Lung microvascular endothelial cell (primary cell): ENCODE data around the gene ARHGAP4. TPM values are rescaled to one million over a fixed set of nuclear protein-coding genes. Genes with fewer than 3 reads are reported as not detected.

Experiments used
- DNase-seq, 2 donors: peaks; one replicate each; pipeline versions ENCODE4 v3.0.0 to v3.0.0-alpha.2; 2010; ENCODE audit warnings: low read depth in 2 of 2
- total RNA-seq: library from RNA; depleted of rRNA; stranded (reverse); fragments of >200 nt; gene quantifications from 2 replicates; pipeline ENCODE4 v1.2.1, GENCODE V29; 2014

The ARHGAP4 gene
- total RNA-seq, 1 donor from 2014 or later, result 2.8 TPM

DNA sequence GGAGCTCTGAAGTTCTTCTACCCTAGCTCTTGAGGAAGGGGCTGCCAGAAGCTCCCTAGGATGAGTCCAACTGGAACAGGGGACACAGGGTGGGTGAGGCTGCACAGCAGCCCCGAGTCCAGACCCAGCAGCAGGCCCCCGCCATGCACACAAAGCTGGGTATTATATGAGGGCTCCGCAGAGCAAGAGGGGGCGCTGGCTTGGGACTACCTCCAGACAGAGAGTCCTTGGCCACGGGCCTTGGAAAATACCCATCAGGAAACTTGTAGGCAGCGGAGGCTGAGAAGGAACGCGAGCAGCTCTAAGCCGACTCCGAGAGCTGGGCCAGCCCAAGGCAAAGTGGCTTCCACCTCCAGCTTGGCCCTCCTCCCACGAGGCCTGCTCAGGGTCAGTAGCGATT lies 37.5 kb upstream of the ARHGAP4 start:
- DNase-seq, result no peak

GRCh38 chrX:153961292-153961691 lies 35.2 kb upstream of the ARHGAP4 start:
- no peak for DNase-seq

GRCh38 chrX:153960786-153961185 lies 34.7 kb upstream of the ARHGAP4 start:
- DNase-seq, result no peak

- DNase-seq, result no peak
Measured at GRCh38 chrX:153960077-153960476, 34.0 kb upstream of the ARHGAP4 start.

DNA sequence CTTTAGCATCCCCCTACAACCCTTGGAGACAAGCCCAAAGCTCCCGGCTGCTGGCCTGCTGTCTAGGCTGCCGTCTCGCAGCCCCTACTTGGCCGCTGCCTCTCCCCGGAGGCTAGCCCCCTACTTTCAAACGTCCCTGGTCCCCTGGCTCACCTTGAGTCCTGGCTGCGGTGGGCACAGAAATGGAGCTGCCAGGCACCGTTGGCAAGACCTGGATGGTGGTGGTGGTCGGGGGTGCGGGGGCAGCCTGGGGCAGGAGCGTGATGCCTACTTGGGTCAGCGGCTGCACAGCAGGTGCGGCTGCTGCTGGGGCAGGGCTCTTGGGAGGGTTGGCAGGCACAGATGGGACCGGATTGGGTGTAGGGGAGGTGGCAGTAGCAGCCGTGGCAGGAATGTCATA lies 33.6 kb upstream of the ARHGAP4 start:
- no peak for DNase-seq

DNA sequence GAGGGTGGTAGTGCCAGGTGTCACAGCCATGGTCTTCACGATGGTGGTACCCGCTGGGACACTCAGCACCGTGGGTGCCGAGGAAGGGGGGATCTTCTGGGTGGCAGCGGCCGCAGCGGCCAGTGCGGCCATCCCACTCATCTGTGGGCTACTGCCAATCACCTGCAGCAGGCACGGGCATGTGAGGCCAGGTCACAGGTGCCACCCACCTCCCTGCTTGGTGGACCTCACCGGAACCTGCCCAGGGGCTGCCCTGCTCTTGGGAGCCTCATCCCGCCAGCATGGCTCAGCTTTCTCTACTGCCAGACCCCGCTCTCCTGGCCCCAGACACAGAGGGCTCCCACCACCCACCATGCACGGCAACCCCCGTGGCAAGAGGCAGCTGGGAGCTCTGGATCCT lies 32.5 kb upstream of the ARHGAP4 start:
- DNase-seq, result no peak

DNA sequence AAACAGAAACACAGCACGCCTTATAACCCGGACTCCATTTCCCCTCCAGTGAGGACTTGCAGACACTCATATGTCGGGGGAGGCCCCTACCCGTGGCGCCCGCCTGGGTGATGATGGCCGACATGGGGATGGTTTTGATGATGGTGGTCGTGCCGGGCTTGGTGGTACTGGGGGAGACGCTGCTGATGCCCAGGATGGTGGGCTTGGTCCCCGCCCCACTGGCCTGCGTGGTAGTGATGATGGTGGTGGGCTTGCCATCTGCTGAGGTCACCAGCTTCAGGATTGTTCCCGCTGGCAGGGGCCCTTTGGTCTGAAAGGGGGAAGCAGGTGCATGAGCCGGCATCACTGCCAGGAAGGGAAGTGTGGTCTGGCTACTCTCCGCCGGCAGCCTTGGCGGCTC lies 31.2 kb upstream of the ARHGAP4 start:
- no peak for DNase-seq

DNA sequence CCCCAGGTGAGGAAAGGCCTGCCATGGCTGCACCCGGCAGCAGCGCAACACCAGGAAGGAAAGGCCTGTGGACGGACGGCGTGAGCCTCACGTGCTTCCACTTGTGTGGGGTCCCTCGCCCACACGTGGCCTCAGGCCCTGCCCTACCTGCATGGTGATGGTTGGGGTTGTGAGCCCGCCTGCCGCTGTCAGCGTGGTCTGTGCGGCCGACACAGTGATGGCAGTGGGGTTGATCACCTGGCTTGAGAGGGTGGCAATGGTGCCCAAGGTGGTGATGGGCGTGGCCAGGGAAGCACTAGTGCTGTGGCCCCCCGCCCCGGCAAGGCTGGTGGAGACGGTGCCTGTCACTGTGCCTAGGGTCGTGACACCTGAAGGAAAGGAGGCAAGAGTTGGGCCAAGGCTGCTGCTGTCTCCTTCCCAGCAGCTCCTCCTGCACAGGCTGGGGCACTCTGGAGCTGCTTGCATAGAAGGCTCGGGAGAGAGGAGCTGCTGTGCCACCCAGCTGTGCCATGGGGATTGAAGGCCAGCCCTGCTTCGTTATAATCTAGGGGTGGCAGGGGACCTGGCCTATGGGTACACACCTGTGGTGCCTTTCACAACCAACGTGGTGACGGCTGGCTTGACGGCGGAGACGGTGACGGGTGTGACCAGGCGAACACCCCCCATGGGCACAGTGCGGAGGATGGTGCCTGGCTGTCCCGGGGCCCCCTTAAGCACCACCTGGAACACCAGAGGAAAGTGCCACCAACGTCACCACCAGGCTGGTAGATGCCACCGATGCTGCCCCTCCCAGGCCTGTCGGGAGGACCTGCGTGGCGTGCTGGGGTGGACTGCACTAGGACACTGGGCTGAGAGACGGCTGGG lies 30.2 kb upstream of the ARHGAP4 start:
- no peak for DNase-seq

- DNase-seq, result no peak
Measured at GRCh38 chrX:153955228-153955732, 29.2 kb upstream of the ARHGAP4 start.

GRCh38 chrX:153954558-153955227 lies 28.6 kb upstream of the ARHGAP4 start:
- DNase-seq, result no peak

DNA sequence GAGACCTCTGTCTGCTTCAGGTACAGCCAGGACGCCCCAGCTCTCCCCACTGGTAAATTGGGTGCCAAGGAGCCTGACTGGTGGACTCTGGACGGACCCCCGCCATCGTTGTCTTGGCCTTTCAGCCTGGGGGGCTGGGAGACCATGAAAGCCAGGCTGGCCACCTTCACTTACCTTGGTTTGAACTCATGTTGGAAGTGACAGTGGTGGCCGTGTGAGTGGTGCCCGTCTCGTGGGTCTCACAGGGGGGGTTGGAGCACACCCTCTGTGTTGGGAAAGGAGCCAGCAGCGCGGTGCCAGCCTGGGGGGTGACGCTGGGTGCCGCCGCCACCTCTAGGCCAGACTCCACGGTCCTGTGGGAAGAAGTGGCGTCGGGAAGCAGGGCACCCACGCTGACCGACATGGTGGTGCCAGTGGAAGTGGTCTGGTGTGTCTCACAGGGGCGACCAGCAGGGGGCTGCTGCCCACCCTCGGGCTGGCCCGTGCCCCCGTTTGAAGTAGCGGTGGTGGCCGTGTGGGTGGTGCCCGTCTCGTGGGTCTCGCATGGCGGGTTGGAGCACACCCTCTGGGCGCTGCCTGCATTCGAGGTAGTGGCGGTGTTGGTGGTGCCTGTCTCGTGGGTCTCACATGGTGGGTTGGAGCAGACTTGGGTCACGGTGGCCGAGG lies 28.0 kb upstream of the ARHGAP4 start:
- no peak for DNase-seq

DNA sequence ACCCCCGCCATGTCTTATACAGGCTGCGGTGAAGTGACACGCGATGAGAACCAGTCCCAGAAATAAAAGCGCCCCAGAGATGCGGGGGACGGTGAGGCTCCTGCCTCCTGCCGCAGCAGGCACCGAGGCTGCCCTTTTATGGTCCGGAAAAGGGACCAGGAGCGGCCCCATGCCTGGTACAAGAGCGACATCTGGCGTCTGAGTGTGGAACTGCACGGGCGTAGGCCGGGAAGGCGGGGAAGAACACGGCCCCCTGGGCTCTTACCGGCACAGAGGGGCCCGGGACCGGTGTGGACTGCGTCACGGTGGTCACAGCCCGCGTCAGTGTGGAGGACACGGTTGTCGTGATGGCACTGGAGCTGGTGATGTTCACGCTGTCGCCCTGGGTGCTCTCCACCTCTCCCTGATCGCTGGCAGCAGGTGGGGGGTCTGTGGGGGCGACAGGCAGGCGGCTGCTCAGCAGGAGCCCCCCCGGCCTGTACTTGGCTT lies 27.3 kb upstream of the ARHGAP4 start:
- peak; percentile 53 to 77 for DNase-seq

DNA sequence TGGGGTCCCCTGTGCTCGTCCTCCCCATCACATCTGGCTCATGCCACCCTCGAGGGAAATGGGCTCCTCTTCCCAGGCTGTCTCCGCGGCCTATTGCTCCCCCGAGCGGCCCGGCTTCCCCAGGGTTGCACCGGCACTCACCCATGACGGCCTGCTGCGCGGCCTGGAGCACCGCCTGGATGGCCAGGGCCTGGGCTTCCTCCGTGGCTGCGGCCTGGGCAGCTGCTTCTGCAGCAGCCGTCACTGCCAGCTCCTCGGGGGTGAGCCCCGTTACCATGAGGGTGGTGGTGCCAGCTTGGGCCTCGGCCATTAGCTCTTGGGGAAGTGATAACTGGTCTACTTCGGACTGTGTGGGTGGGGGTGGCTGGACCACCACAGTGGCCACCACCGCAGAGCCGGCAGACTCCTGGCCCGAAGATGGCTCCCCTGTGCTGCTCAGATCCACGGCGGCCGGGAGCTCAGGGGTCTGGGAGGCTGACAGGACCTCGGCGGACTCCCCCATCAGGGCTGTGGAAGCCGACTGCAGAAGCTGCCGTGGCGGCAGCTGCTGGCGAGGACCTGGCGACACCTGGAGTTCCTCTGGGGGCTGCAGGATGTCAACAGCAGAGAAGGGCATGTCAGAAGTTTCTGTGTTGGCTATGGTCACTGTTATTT lies 26.4 kb upstream of the ARHGAP4 start:
- DNase-seq, result no peak

DNA sequence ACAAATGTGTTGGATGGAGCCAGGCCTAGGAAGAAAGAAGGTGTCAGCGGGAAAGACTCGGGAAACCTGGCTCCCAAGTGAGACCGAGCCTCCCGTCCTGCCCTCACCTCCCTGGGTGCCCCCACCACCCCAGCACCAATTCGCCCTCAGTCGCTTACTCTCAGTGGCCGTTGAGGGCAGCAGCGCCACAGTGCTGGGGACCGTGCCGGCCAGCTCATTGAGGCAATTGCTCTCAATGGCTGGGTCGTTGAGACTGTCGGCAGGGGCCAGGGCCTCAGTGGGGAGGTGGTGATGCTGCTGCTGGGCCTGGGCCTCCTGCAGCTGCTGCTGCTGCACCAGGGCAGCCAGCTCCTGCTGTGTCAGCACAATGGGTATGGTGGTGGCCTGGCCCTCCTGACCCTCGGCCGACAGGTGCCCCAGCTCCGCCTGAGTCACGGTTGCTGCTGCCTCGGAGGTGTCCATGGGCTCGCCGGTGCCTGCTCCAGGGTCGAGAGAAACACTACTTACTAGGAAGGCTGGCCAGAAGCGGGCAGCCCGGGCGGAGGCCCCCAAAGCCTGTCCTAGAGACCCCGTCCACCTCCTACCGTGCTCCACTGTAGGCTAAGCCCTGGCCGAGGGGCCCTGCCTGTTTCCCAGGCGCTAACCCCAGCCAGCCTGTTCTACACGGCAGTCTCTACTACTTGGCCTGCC lies 25.8 kb upstream of the ARHGAP4 start:
- no peak for DNase-seq

DNA sequence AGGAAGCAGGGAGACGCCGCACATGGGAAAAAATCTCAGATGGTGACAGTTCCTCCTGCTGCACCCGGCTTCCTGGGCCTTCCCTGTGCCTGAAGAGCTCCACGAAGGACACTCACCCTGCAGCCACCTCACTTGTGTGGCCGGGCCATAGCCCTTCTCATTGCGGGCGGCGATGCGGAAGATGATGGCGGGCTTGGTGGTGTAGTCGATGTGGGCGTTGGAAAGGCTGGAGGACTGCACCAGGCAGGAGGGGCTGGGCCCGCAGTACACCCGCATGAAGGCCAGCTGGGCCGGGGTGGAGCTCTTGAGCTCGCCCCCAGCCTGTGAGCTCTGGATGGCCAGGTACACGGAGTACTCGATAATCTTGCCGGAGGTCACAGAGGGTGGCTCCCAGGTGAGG lies 24.1 kb upstream of the ARHGAP4 start:
- DNase-seq, result no peak

GRCh38 chrX:153948847-153949805 lies 23.1 kb upstream of the ARHGAP4 start:
- peak in 1 of 2 donors; percentile 51 for DNase-seq

- DNase-seq, result peak in 1 of 2 donors; percentile 48
Measured at GRCh38 chrX:153948002-153948466, 22.0 kb upstream of the ARHGAP4 start.

DNA sequence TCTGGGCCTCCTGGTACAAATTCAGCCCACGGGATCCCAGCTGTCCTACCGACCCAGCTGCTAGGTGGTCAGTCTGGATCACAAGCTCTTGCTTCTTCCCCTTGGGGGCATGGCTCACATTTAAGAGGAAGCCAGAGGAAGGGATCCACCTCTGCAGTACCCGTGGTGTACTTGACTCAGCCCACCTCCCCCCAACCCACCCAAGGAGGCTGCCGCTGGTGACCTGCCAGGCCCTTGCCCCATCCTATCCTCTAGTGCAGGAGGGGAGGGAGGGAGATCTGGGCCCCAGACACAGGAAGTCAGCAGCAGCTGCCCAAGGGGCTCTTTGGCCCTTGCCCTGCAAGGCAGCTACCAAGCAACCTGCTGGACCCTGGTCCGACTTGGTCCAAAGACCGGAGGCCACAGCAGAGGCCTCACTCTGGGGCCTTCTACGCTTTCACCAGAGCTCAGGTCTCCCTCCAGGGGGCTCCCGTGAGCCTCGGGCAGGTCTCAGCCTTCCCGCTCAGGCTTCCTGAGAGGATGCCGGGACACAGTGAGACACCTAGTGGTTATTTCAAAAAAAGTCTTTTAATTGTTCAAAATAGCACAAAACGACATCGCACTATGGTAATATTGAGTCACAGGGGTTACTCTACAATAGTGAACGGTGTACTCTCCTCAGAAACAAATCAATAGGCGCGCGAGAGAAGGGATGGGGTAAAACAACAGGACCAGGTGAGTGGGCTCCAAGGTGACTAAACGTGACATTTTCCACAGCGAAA lies 21.1 kb upstream of the ARHGAP4 start:
- DNase-seq, result peak; percentile 81 to 92
